ENCODE results near the gene RBP4.

The RBP4 gene

GRCh38 chr10:93559490-93559889 lies 41.5 kb downstream of the RBP4 start:
- no peak overlapping the region for H3K4me3 ChIP-seq (replicated peaks; ENCODE audit: low read depth, low read length)
- no peak for DNase-seq (ENCODE audit: extremely low read depth, low read depth)
- no peak for TF ChIP-seq CTCF (IDR thresholded peaks at IDR 0.05; ENCODE audit: low read depth, low read length, missing control alignments)

GRCh38 chr10:93554760-93555432 lies 46.1 kb downstream of the RBP4 start:
- H3K4me3 ChIP-seq (replicated peaks; ENCODE audit: low read depth, low read length): no peak overlapping the region
- peak; percentile 42 for DNase-seq (ENCODE audit: extremely low read depth, low read depth)
- TF ChIP-seq CTCF (IDR thresholded peaks at IDR 0.05; ENCODE audit: low read depth, low read length, missing control alignments): peak; percentile 90

- no peak for DNase-seq (ENCODE audit: extremely low read depth, low read depth)
- no peak overlapping the region for H3K4me3 ChIP-seq (replicated peaks; ENCODE audit: low read depth, low read length)
- TF ChIP-seq CTCF (IDR thresholded peaks at IDR 0.05; ENCODE audit: low read depth, low read length, missing control alignments): no peak
Measured at GRCh38 chr10:93554316-93554663, 46.7 kb downstream of the RBP4 start.

GRCh38 chr10:93553482-93554315 lies 47.3 kb downstream of the RBP4 start:
- TF ChIP-seq CTCF (IDR thresholded peaks at IDR 0.05; ENCODE audit: low read depth, low read length, missing control alignments): no peak
- H3K4me3 ChIP-seq (replicated peaks; ENCODE audit: low read depth, low read length): no peak overlapping the region
- DNase-seq (ENCODE audit: extremely low read depth, low read depth): no peak

GRCh38 chr10:93552780-93553179 lies 48.3 kb downstream of the RBP4 start:
- H3K4me3 ChIP-seq (replicated peaks; ENCODE audit: low read depth, low read length): no peak overlapping the region
- TF ChIP-seq CTCF (IDR thresholded peaks at IDR 0.05; ENCODE audit: low read depth, low read length, missing control alignments): no peak
- no peak for DNase-seq (ENCODE audit: extremely low read depth, low read depth)

GRCh38 chr10:93550606-93551005 lies 50.4 kb downstream of the RBP4 start:
- no peak overlapping the region for H3K4me3 ChIP-seq (replicated peaks; ENCODE audit: low read depth, low read length)
- no peak for TF ChIP-seq CTCF (IDR thresholded peaks at IDR 0.05; ENCODE audit: low read depth, low read length, missing control alignments)
- no peak for DNase-seq (ENCODE audit: extremely low read depth, low read depth)
